NCI-H2107 treated with DMSO at 0.1 percent for 48 hours (cell line): Measurements from ENCODE around the gene ANAPC1.
"Not testable (repeated sequence)": the region's sequence is repeated elsewhere in the genome, so short reads cannot be mapped to it uniquely, and the experiment has no call there.

Experiments used
- DNase-seq: peaks from one replicate; lab custom pipeline; 2025; ENCODE audit not compliant: unreplicated experiment; lab: John Stamatoyannopoulos, UW

ANAPC1 gene

GRCh38 chr2:111747410-111748115 lies 136.4 kb downstream of the ANAPC1 start:
- DNase-seq, result not testable (repeated sequence)

DNA sequence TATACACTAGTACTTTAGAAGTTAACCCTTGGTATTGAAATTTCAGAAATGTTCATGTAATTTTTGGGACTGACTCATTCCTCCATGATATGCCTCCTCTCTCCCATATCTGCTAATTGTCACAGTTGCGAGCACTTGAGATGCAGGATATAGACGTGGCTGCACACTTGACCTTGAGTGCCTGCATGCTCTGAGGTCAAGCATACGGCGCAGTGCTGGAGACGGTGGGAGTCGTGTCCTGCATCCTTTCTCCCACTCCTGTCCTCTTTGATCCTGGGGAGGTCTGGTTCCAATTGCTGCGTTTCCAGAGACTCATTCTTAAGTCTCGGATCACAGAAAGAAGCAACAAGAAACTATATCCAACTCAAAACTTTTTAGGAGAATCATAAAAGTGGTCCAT lies 139.2 kb downstream of the ANAPC1 start:
- DNase-seq, result not testable (repeated sequence)

DNA sequence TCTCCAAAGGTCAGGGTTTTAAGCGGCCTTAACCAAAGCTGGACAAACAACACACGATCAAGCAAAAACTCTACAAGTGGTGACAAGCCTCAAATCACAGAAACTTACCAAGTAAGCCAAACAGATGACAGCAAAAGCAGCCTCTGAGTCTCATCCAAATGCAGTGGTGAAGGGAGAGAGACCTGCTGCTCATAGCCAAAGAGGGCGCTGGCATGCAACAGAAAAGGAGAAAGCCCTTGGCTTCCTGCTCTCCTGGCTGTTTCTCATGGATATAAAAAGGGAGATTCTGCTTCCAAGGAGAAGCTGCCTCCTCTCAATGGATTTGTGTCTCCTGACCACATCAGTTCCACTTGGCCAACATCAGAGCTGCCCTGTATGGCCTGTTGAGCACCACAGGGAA lies 142.5 kb downstream of the ANAPC1 start:
- not testable (repeated sequence) for DNase-seq

- not testable (repeated sequence) for DNase-seq
Measured at GRCh38 chr2:111735838-111736721, 147.9 kb downstream of the ANAPC1 start.

GRCh38 chr2:111735420-111735819 lies 148.6 kb downstream of the ANAPC1 start:
- DNase-seq, result not testable (repeated sequence)

- DNase-seq, result not testable (repeated sequence)
Measured at GRCh38 chr2:111729812-111730458, 154.1 kb downstream of the ANAPC1 start.

DNA sequence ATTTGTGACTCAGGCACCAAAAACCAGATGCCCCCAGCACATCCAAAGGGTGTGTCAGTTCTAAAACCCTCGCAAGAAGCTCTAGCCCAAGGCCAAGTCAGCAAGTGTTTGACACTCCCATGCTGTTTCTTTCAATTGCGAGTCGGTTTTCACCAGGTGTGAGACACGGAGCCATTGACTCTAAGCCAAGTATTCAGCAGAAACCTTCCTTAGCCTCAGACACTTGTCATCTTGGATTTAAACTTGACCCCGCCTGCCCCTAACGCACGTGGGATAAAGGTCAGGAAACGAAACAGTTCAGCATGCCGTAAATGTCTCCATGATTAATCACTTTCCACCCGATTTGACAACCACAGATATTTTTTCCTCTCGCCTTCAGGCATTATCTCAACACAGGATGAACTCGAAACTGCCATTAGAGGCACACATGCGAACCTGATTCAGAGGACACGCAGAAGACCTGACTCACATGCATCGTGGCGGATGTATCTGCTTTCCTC lies 156.3 kb downstream of the ANAPC1 start:
- DNase-seq, result not testable (repeated sequence)

DNA sequence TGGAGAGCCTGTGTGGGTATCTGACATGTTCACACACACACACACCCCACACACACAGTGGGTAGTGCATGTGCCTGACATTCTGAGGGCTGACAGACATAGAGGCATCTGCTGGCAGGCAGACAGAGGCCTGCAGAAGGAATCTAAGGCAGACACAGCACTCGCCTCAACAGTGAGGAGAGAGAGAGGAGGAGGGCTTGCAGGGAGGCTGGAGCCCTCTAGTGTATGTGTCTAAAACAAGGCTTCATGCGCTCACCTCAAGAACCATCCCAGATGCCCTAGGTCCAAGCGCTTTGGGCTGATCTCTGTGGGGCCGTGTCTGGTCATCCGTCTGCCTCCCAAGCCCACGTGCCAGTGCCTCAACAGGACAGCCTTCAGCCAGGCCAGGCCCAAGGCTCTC lies 158.3 kb downstream of the ANAPC1 start:
- DNase-seq, result not testable (repeated sequence)

DNA sequence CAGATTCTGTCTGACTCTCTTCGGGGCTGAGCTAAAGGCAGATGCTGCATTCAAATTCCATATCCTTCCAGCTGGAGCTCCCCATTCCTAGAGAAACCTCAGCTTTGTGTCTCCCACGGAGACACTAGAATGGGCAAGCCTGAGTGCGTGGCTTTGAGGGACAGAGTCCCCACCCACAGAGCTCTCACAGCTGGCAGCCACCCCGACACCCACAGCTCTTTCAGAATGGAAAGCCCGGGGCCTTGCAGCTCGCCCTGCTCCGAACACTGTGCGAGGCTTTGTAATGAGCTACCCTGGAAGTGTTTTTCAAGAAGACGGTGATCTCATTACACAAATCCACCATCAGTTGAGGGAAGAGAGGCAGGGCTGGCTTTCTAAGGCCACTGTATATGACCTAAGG lies 164.4 kb downstream of the ANAPC1 start:
- DNase-seq, result not testable (repeated sequence)
